Cerebellar cortex (tissue), 1 donor: ENCODE measurements around the gene DNAJC12.
"Not testable (repeated sequence)": the region's sequence is repeated elsewhere in the genome, so short reads cannot be mapped to it uniquely, and the experiment has no call there.

Source experiments
- DNase-seq: peaks from one replicate; pipeline ENCODE4 v3.0.0-alpha.2; 2015; ENCODE audit warnings: low spot score

Gene DNAJC12

DNA sequence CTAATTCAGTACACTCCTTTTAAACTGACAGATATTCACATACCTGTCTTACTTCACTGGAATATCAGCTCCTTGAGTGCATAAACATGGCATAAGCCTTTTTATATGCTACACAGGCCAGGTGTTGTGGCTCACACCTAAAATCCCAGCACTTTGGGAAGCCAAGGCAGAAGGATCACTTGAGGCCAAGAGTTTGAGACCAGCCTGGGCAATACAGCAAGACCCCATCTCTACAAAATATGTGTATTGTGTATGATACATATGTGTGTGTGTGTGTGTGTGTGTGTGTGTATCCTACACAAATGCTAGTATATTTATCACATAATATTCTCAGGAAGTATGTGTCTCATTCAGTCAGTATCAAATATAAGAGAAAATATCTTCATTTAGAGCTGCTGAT, 45.3 kb downstream of the DNAJC12 start:
- DNase-seq: no peak

DNA sequence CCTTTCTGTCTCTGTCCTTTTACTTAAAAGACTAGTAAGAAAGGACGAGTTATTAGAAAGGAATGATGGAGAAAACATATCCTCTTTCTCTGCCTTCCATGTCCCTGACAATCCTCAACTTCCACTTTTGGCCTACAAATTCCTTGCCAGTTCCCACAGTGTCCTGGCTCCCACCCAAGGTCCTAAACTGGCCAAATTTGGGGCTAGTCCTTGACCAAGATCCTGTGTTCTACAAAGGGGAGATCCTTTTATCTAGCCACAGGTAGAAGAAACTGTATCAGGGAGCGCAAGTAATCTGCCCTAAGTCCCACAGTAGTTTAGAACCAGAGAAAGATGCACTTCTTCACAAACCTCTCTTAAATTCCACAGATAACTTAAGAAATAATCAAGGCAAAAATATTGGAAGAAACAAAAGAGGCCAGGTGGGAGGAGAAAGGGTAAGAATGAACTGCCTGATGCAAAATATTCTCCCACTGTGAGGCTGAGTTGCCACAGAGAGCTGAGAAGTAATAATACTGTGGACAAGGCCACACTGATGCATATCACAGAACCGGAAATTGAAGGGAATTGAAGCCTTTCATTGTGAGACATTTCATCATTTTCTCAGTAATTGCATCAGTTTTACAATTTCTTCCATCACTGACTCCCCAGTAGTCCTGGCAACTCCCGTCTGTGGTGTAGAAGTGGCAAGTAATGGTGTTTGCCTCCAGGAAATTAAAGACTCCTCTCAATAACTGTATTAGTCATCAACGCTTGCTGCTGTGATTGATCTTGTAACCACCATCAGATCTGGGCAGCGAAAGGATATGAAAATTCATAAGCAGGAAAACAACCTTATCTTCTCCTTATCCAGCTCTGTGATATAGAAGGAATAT, 47.2 kb downstream of the DNAJC12 start:
- DNase-seq: peak; percentile 70

DNA sequence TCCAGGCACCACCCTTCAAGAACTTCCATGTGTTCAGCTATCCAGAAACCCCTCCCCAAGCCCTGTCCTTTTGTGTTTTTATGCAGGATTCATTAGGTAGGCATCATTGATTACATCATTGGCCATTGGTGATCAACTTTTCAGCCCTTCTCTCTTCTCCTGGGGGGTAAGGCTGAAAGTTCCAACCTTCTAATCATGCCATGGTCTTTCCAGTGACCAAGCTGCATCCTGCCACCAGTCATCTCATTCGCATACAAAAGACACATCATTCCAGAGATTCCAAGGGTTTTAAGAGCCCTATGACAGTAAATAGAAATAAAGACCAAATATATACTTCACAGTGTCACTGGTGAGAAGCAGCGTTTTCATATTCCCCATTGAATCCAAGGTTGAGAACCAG, 48.2 kb downstream of the DNAJC12 start:
- DNase-seq: no peak

DNA sequence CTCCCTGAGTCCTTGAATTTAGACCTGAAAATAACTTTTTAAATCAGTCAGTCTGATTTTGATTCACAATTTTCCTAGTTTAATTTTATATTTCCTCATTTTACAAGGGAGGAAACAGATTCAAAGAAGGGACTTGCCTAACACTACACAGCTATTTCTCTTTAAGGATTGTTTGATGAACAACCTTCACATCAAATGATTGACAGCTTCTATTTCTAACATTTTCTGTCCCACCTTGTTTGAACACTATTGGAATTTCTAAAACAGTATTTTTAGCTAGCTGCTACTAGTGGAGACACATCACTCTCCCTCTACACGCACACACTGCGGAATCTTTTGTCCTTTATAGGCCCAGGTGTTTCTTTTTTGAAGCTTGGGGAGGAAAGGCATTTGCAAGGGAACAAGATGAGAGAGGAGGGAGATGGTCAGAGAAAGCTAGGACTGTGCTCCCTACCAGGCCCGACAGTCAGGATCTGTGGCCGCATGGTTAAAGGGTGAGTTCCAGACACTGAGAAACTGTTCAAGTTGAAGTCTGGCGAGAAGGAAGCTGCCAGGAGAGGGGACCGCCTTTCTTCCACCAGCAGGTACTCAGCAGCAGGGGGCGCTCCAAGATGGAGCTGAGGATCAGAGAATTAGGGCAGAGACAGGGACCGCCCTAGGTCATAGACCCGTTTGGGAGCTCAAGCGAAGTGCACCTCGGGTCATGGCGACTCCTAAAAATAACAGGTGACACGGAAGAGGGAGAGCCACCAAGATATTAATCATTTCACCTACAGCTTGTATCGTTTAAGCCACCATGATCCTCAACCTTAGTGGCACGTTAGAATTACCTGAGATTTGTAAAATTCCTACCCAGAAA, 49.7 kb downstream of the DNAJC12 start:
- peak; percentile 41 for DNase-seq

DNA sequence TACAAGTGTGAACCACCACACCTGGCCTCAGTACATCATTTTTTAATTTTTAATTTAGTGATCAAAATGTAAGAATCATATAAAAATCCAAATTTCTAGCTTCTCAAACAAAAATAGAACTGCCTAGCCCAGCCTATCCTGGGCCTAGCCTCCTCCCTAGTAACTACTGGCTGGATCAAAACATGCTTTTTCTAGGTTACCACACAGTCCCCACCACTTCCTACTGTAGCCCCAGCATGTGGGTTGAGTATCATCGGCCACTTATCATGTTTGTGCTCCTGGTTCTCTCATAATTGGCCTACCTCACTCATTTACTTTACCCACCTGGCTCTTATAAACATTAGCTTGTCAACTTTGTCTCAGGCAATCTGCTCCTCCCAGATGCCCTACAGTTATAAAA, 52.9 kb downstream of the DNAJC12 start:
- no peak for DNase-seq

DNA sequence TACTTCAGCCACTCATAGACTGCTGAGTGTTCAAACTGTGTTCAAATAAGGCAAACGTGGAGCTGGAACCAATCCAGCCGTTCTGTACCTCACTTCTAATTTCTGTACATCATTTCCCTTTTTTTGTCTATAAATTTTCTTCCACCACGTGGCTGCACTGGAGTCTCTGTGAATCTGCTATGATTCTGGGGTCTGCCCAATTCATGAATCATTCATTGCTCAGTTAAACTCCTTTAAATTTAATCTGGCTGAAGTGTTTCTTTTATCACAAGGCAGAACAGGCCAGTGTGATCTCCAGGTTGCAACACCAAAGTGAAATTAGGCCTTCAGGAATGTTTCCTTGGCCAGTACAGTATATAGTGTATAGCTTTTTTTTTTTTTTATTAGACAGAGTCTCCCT, 53.5 kb downstream of the DNAJC12 start:
- DNase-seq: no peak

DNA sequence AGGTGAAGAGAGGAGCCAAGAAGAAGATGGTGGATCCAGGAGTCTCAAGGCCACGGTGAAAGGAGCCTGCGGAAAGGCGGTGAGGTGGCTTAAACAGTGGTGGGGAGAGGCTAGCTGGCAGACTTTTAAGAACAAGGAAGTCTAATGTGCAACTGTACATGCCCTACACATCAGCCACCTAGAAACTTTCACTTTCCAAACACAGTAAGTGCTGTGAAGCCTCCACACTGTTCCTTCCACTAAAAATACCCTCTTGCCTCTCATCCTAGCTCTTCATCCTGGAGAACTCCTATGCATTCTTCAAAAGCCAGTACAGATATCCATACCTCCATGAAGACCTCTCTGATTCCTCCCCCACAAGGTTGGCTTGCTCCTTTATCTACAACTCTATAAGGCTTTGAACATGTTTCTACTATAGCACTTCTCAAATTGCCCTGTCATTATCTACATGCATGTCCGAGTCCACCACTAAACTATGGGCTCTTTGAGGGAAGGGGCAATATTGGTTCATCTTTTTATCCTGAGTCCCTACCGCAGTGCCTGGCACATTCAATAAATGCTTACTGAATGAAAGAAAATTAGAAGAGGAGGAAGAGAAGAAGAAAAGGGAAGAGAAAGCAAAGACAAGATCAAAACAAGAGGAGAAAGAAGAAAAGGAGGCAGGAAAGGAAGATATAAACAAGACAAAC, 54.2 kb downstream of the DNAJC12 start:
- DNase-seq: no peak

DNA sequence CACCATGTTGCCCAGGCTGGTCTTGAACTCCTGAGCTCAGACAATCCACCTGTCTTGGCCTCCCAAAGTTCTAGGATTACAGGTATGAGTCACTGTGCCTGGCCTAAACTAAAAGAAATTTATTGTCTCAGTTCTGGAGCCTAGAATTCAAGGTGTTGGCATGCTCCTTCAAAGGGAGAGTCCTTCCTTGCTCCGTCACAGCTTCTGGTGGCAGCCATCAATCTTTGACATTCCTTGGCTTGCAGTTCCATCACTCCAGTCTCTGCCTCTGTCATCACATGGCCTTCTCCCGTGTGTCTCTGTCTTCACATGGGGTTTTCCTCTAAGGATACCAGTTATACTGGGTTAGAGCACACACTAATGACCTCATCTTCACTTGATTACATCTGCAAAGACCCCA, 55.5 kb downstream of the DNAJC12 start:
- no peak for DNase-seq

DNA sequence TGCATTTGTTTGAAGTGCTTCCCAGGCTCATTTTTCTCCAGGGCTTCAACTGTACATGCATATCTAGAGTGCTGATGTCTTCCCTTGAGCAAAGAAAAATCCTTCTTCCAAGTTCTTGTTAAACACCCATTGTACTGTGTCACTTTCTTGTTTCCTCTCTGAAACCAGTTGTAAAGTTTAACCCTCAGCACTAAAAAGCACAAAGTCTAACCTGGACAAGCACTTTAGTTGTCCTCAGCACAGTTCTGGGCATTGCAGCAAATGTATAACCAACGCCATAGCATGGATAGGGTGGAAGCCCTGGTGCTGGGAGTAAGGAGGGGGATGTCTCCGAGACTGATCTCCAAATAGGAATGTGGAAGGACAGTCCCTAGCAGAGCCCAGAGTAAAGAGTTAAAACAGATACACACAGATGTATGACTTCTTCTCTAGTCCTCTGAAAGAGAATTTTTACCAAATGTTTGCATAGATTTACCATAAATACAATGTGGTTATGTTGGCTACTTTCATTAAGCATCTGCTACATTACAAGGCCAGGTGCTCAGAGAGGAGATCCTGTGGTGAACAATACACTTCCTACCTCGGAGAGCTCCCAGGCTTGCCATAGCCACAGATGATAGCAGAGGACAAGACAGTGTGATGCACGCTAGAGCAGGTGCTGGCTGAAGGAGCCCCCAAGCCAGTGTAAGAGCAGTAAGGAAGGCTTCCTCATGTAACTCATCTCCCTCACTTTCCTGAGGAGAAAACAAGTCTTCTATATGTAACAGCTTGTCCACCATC, 57.0 kb downstream of the DNAJC12 start:
- peak; percentile 73 for DNase-seq

DNA sequence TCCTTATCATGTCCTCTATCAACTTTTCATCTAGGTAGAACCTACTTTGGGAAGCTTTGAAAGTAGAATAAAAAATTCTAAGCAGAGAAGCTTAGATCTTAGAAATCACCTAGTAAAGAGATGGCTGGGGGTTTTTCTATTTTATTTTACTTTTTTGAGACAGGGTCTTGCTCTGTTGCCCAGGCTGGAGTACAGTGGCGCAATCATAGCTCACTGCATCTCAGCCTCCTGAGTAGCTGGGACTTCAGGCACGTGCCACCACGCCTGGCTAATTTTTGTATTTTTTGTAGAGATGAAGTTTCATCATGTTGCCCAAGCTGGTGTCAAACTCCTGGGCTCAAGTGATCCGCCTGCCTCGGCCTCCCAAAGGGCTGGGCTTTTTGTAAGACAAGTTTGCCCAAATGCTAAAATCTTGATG, 57.8 kb downstream of the DNAJC12 start:
- not testable (repeated sequence) for DNase-seq

DNA sequence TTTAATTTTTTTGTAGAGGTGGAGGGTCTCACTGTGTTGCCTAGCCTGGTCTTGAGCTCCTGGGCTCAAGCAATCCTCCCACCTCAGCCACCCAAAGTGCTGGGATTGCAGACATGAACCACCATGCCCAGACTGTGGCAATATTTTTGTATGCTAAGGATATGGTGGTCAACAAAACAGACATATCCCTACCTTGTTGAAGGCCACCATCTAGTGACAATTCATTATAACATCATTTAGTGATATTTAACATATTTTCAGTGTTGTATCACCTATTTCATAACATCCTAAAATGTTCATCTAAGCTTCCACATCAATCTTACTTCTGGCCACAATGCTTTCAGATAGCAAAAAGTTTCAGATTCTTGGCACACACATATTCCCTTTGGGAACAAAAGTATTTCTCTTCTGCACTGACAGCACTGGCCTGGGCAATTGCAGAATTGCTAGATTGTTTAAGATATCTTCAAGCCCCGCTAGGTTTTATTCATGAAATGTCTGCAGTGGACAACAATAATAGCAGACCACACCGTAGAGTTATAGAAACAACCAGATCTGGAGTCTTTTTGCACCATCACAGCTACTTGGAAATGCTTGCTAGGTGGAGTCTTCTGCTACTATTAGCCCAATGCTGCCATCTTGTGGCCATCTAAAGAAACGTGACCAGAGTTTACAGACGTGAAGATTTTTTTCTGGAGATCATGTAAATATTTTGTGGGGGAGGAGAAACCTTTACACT, 58.4 kb downstream of the DNAJC12 start:
- DNase-seq: peak; percentile 94

DNA sequence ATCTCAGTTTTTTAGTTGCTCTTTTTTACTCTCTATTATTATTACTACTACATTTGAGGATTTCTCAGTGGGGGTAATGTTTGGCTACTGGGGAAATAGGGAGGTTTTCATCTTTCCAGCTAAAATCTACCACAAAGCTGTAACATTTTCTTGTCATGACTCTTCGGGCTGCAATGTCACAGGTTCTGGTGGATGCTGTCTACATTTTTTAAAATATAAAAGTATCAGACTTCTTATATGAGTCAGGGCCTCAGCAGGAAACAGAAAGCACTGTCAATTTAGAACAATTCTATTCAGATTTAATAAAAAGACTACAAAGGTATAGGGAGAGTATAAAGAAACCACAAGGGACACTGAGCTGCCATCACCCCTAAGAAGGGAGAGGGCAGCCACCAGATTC, 61.6 kb downstream of the DNAJC12 start:
- no peak for DNase-seq

DNA sequence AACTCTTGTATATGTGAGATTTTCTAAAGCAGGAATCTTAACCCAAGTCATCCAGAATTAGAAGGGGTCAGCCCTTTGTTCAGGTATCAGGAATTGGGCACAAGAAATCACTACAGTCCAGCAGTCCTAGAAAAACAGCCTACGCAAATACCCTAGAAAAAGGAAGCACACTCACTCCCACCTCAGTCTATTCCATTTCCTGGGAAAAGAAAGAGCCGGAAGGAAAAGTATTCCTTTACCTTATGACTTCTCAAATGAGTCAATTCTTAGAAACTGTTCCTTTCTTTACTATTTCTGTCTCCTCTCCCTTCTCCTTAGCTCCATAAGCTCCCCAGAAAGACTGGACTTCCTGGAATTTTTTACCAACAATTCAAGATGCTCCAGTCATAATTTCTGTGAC, 62.7 kb downstream of the DNAJC12 start:
- no peak for DNase-seq

DNA sequence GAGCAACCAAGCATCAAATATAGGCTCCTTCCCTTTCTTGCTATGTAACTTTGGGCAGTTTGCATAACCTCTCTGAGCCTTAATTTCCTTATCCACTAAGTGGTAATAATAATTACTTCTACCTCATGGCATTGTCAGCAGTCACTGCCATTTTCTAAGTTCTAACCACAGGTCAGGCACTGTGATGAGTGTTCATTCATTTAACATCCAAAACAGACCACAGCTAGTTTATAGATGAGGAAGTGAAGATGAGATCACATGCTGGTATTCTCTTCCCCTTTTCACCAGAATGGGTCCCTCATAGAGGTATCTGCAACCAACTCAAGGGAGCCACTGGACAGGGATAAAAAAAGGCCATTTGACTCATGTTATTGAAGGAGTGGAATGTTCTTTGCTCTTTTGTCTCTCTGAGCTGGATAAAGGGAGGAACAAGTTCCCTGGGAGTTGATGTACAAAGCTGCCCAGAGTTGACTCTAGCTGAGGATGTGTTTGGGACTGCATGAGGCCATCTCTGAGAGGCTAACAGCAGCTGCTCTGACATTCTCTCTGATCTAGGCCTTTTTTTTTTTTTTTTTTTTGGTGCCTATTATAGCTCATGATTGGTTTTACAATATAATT, 65.0 kb downstream of the DNAJC12 start:
- no peak for DNase-seq

DNA sequence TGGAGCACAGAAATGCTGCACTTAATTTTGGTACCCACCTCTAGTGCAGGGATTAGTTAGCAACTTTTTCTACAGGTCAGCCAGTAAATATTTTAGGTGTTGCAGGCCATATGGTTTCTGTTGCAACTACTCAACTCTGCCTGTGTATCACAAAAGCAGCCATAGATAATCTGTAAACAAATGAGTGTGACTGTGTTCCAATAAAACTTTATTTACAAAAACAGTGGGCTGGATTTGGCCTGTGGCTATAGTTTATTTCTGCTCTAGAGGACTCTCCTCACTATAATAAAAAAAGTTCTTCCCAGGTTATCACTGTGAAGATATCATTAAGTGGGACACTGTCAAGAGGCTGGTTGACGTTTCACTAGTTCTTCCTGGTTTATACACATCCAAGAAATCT, 65.8 kb downstream of the DNAJC12 start:
- DNase-seq: no peak

DNA sequence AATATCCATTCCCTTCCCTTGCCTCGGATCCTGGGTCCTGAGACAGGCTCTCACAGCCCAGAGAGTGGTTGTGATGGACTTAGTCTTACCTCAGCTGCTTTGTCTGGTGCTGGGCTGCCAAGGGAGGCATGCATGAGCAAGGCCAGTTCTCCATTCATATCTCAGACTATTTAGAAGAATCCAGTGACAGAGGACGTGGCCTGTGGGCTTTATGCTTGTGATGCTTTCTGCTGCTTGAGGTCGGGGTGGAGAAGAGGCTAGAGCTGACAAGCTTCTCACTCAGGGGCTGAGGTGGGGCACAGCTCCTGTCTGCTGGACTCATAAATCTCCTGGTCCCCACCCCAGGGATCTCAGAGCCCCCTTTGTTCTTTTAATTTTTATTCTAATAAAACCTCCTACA, 66.8 kb downstream of the DNAJC12 start:
- DNase-seq: no peak

DNA sequence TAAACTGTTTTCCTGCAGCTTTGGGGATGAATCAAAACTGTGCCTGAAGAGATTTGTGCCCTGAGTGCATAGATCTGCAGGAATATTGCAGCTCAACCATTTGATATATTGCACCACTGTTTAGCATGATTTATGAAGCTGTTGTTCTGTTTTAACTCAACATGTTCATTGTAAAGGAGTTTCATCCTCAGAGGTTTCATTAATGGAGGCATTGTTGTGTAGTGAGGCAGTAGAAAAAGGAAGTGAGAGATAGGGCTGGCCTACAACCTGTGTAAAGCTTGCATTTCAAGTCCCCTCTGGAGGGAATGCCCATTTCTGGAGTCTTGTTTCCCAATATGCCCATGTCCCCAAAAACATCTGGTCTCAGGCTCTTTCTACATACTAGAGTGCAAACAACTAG, 67.5 kb downstream of the DNAJC12 start:
- no peak for DNase-seq

DNA sequence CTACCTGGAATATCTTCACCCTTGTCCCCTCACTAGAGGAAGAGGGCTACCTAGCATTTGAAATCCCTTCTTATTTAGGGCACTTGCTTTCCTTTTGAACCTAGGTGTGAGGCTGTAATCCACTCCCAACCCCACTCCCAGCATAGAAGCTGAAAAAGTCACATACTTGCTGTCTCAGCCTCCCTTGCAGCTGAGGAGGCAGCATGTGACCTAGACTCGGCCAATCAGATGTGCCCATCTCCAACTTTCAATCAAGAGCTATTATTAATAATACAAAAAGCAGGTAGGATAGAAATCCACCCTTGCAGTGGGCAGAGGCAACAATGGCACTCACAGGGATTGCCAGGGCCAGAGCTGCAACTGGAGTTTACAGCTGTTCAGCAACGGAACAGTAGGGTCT, 70.7 kb downstream of the DNAJC12 start:
- DNase-seq: no peak

DNA sequence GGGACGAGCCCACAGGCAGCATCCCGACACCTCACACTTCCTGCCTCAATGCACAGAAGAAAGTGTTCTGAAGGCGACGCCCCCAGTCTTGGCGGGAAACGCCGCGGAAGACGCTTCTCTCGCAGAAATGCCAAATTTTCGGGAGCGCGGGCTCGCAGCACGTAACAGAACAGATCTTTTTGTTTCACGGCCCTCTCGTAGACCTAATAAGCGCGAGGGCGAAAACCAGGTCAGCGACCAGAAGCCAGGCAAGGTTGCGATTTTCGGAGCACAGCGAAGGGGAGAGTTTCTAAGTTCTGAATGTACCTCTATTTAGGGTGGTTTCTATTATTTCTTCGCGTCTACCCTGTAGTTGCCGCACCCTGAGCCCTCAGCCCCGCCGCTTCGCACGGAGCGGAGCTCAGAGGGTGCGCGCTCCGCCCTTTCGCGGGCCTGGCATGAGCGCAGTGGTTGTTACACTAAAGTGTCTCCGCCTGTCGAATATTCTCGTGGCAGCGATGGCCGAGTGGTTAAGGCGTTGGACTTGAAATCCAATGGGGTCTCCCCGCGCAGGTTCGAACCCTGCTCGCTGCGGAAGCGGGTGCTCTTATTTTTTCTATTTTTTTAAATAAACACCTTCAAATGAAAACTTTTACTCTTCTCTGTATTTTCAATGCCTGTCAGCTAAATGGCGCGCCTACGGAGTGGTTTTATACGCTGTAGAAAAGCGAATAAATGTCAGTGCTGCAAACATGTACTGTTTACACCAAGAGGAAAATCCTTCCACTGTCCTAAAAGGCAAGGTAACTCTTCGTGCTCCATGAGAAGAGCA, 73.8 kb downstream of the DNAJC12 start:
- DNase-seq: peak; percentile 96
